ENCODE measurements around the gene ORM2.

- no peak for TF ChIP-seq CTCF (IDR thresholded peaks at IDR 0.05)
- no peak for TF ChIP-seq POLR2AphosphoS5 (IDR thresholded peaks at IDR 0.05)
- TF ChIP-seq POLR2A (IDR thresholded peaks at IDR 0.05): no peak
Observed at GRCh38 chr9:114357911-114358328, 28.3 kb downstream of the ORM2 start.
